ENCODE measurements around the gene TACR1.

The TACR1 gene

DNA sequence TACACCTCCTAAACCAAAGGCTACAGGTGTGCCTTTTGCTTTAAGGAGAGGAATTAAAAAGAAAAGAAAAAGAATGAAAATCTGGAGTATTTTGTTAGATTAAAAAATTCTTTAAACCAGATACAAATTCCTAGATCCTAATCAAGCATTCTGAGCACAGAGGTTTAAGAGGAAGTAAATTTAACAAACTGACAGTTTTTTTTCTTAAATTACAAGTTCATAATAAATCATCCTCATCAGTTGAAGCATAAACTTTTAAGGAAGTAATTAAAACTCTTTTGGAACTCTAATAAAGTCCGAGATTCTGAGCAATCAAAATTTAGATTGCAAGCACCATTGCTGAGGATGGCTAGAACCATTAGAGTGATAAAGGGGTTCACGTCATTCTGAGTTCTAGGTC is 165.8 kb downstream of the TACR1 start:
- TF ChIP-seq TAF1 (IDR thresholded peaks at IDR 0.05; ENCODE audit: borderline replicate concordance, low read depth, low read length) = no peak
- FAIRE-seq (no peak), DNase-seq (ENCODE audit: insufficient read length) (no peak)

- TF ChIP-seq TAF1 (IDR thresholded peaks at IDR 0.05; ENCODE audit: borderline replicate concordance, low read depth, low read length) (no peak), POLR2A (IDR thresholded peaks at IDR 0.05; ENCODE audit: low read depth, low read length) (no peak), POLR2AphosphoS5 (IDR thresholded peaks at IDR 0.05; ENCODE audit: low read depth, low read length) (no peak)
- FAIRE-seq = peak; percentile 5
- DNase-seq (ENCODE audit: insufficient read length) = no peak
These were observed 167.2 kb downstream of the TACR1 start for GRCh38 chr2:75031906-75032803.

DNA sequence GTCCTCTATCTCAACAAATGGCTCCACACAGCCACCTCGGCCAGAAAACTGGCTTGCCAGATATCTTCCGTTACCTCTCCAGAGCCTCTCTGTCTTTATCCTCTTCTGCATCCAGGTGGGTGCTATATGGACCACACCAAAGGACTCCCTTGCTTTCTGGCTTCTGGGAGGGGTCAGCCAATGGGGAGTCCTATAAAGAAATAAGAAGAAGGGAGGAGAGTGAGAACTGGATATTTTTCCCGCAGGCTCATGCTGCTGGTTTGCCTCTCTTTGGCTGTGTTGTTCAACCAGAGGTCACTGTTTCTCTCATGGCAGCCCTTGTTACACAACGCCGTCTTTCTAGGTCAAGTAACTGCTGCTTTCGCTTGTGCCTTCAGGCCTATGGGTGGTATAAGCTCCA is 168.1 kb downstream of the TACR1 start:
- TF ChIP-seq TAF1 (IDR thresholded peaks at IDR 0.05; ENCODE audit: borderline replicate concordance, low read depth, low read length) (no peak), POLR2A (IDR thresholded peaks at IDR 0.05; ENCODE audit: low read depth, low read length) (no peak), POLR2AphosphoS5 (IDR thresholded peaks at IDR 0.05; ENCODE audit: low read depth, low read length) (no peak)
- no peak for FAIRE-seq
- no peak for DNase-seq (ENCODE audit: insufficient read length)

DNA sequence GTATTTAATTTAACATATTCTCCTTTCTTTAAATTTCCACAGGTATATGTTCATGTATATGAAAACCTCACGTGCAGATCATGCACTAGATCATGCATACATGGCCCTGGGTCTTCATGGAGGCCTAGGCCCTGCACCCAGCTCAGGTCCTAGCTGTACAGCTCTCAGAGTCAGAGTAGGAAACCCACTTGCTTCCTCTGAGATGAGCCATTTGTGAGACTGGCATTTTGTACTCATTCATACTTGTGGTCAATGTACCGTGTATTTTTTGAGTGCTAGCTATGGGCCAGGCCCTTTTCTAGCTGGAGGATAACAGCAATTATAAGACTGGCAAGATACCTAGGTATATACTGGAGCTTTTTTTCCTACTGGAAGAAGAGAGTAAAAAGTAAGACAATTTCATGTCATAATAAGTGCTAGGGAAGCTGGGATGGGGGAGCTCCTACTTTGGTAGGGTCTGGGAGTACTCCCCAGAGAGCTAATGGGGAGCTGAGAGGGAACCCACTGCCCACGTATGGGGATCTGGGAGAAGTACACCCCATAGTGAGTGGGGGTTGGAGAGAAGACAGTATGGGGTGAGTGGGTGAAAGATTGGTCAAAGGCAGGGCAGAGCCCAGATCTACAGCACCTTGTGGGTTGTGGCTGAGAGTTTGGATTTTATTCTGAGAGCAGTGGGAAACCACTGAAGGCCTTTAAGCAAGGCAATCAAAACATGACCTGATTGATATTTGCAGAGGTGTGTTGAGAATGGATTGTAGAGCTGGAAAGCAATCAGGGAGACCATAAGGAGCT is 168.9 kb downstream of the TACR1 start:
- no peak for FAIRE-seq
- no peak for TF ChIP-seq POLR2AphosphoS5 (IDR thresholded peaks at IDR 0.05; ENCODE audit: low read depth, low read length)
- TF ChIP-seq TAF1 (IDR thresholded peaks at IDR 0.05; ENCODE audit: borderline replicate concordance, low read depth, low read length) = no peak

GRCh38 chr2:75027886-75028285 is 171.4 kb downstream of the TACR1 start:
- FAIRE-seq = no peak

More for the DNA sequence above, 168.9 kb downstream of the TACR1 start:
- DNase-seq (ENCODE audit: insufficient read length) = no peak

GRCh38 chr2:75025633-75026380 is 173.5 kb downstream of the TACR1 start:
- FAIRE-seq (no peak), DNase-seq (ENCODE audit: insufficient read length) (no peak)
- TF ChIP-seq POLR2AphosphoS5 (IDR thresholded peaks at IDR 0.05; ENCODE audit: low read depth, low read length) (no peak), TAF1 (IDR thresholded peaks at IDR 0.05; ENCODE audit: borderline replicate concordance, low read depth, low read length) (no peak)

More at GRCh38 chr2:75027886-75028285, 171.4 kb downstream of the TACR1 start:
- DNase-seq (ENCODE audit: insufficient read length) = no peak
- TF ChIP-seq POLR2AphosphoS5 (IDR thresholded peaks at IDR 0.05; ENCODE audit: low read depth, low read length) (no peak), POLR2A (IDR thresholded peaks at IDR 0.05; ENCODE audit: low read depth, low read length) (no peak)

DNA sequence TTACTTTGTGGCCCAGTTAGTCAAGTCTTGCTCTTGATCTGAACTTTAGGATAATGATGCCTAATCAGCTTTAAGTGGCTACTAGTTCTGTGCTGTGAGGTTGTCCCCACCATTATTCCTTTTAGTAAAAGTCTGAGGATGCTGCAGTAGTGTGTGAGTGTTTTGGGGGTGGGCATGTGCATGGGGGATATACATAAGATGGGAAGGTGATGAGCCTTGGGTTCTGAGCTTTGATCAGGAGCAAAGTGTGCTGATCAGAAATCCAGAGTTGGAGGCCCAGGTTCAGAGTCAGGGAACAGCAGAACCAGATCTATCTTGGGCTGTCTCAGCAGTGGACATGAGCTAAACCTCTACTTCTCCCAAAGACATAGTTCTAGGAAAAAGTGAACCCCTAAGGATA is 174.1 kb downstream of the TACR1 start:
- DNase-seq (ENCODE audit: insufficient read length) = no peak
- no peak for FAIRE-seq
- no peak for TF ChIP-seq POLR2AphosphoS5 (IDR thresholded peaks at IDR 0.05; ENCODE audit: low read depth, low read length)
- no peak for TF ChIP-seq TAF1 (IDR thresholded peaks at IDR 0.05; ENCODE audit: borderline replicate concordance, low read depth, low read length)
- no peak for TF ChIP-seq POLR2A (IDR thresholded peaks at IDR 0.05; ENCODE audit: low read depth, low read length)

- no peak for TF ChIP-seq POLR2AphosphoS5 (IDR thresholded peaks at IDR 0.05; ENCODE audit: low read depth, low read length)
- no peak for TF ChIP-seq POLR2A (IDR thresholded peaks at IDR 0.05; ENCODE audit: low read depth, low read length)
- no peak for TF ChIP-seq TAF1 (IDR thresholded peaks at IDR 0.05; ENCODE audit: borderline replicate concordance, low read depth, low read length)
- DNase-seq (ENCODE audit: insufficient read length) (no peak), FAIRE-seq (no peak)
These were observed 175.5 kb downstream of the TACR1 start for GRCh38 chr2:75023666-75024455.

DNA sequence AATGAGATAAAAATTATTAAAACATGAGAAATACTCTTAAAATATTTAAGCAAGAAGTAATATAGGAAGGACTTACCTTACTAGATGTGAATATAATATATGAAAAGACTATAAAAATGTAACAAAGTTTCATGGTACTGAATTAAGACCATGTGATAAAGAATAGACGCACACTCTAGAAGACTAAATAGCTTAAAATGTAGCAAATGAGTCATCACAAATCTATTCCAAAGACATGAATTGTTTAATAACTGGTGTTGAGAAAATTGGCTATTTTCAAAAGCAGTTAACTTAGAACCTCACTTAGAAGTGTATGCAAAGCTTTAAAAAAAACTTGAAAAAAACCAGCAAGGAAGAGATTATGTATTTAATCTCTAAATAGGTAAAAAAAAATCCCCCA is 176.8 kb downstream of the TACR1 start:
- FAIRE-seq = no peak
- no peak for DNase-seq (ENCODE audit: insufficient read length)
- no peak for TF ChIP-seq POLR2AphosphoS5 (IDR thresholded peaks at IDR 0.05; ENCODE audit: low read depth, low read length)

DNA sequence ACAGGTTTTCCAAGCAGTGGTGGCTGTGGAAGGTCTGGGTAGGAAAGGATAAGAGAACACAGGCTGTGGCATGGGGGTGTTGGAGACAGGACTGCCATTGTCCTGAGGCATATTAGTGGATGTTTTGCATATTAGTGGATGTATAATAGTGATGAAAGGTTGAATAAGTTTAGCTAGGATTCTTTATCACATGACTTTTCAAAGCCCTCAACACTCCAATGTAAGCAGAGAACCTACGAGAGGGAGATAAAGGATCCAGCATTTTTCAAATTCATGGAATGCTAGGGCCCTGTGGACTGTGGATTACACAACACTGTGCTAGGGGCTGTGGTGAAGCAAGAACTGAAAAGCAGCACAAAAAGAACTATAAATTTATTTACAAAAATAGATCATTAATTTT is 177.6 kb downstream of the TACR1 start:
- TF ChIP-seq TAF1 (IDR thresholded peaks at IDR 0.05; ENCODE audit: borderline replicate concordance, low read depth, low read length) (no peak), POLR2A (IDR thresholded peaks at IDR 0.05; ENCODE audit: low read depth, low read length) (no peak), POLR2AphosphoS5 (IDR thresholded peaks at IDR 0.05; ENCODE audit: low read depth, low read length) (no peak)
- FAIRE-seq = no peak
- no peak for DNase-seq (ENCODE audit: insufficient read length)

- FAIRE-seq (no peak), DNase-seq (ENCODE audit: insufficient read length) (no peak)
- TF ChIP-seq POLR2AphosphoS5 (IDR thresholded peaks at IDR 0.05; ENCODE audit: low read depth, low read length) (no peak), POLR2A (IDR thresholded peaks at IDR 0.05; ENCODE audit: low read depth, low read length) (no peak), TAF1 (IDR thresholded peaks at IDR 0.05; ENCODE audit: borderline replicate concordance, low read depth, low read length) (no peak)
These were observed 178.8 kb downstream of the TACR1 start for GRCh38 chr2:75020476-75020875.
